DOHH2 (cell line): ENCODE results near the gene RBM20.

Experiments
- CTCF ChIP-seq: fragments of 200-600 bp; sonication (generic); IDR thresholded peaks from one replicate; pipeline ENCODE4 v1.5.1; 2014; ENCODE audit warnings: antibody characterized with exemption, mild to moderate bottlenecking, low read depth, low read length; ENCODE audit not compliant: poor library complexity, severe bottlenecking
- EZH2phosphoT487 ChIP-seq: fragments of 200-600 bp; sonication (generic); IDR thresholded peaks from 2 replicates; pipeline ENCODE4 v1.6.1; 2017; ENCODE audit warnings: borderline replicate concordance, mild to moderate bottlenecking, antibody characterized with exemption, low read length, moderate library complexity, mixed read lengths

- no peak for TF ChIP-seq CTCF
- no peak for TF ChIP-seq EZH2phosphoT487
Measured at GRCh38 chr10:110762109-110762848, 118.1 kb downstream of the RBM20 start.
